HG03139 (cell line): ENCODE results near the gene BCL11B.

Experiments used
- ATAC-seq: cut with Tn5 transposase; IDR thresholded peaks from one replicate; pipeline ENCODE4 v1.9.1; 2021; ENCODE audit not compliant: unreplicated experiment

The BCL11B gene

GRCh38 chr14:99268810-99269707 lies 2.9 kb downstream of the BCL11B start:
- no peak for ATAC-seq

- ATAC-seq, result no peak
Observed at GRCh38 chr14:99267837-99268781, 3.9 kb downstream of the BCL11B start.

GRCh38 chr14:99267381-99267780 lies 4.6 kb downstream of the BCL11B start:
- no peak for ATAC-seq

GRCh38 chr14:99266181-99267178 lies 5.5 kb downstream of the BCL11B start:
- peak; percentile 64 for ATAC-seq

- ATAC-seq, result no peak
Observed at GRCh38 chr14:99265571-99265970, 6.4 kb downstream of the BCL11B start.

- no peak for ATAC-seq
Observed at GRCh38 chr14:99264691-99265450, 7.1 kb downstream of the BCL11B start.

- no peak for ATAC-seq
Observed at GRCh38 chr14:99263564-99264330, 8.2 kb downstream of the BCL11B start.

GRCh38 chr14:99262977-99263448 lies 9.0 kb downstream of the BCL11B start:
- no peak for ATAC-seq

- ATAC-seq, result no peak
Observed at GRCh38 chr14:99261912-99262787, 9.8 kb downstream of the BCL11B start.

GRCh38 chr14:99260587-99261551 lies 11.1 kb downstream of the BCL11B start:
- ATAC-seq, result no peak

GRCh38 chr14:99260116-99260515 lies 11.9 kb downstream of the BCL11B start:
- ATAC-seq, result no peak

- no peak for ATAC-seq
Observed at GRCh38 chr14:99258876-99259726, 12.9 kb downstream of the BCL11B start.

GRCh38 chr14:99258341-99258861 lies 13.6 kb downstream of the BCL11B start:
- ATAC-seq, result no peak

- ATAC-seq, result no peak
Observed at GRCh38 chr14:99257673-99258221, 14.2 kb downstream of the BCL11B start.

- no peak for ATAC-seq
Observed at GRCh38 chr14:99257122-99257672, 14.8 kb downstream of the BCL11B start.
